Measurements from ENCODE around the gene GALNT7.

The GALNT7 gene

DNA sequence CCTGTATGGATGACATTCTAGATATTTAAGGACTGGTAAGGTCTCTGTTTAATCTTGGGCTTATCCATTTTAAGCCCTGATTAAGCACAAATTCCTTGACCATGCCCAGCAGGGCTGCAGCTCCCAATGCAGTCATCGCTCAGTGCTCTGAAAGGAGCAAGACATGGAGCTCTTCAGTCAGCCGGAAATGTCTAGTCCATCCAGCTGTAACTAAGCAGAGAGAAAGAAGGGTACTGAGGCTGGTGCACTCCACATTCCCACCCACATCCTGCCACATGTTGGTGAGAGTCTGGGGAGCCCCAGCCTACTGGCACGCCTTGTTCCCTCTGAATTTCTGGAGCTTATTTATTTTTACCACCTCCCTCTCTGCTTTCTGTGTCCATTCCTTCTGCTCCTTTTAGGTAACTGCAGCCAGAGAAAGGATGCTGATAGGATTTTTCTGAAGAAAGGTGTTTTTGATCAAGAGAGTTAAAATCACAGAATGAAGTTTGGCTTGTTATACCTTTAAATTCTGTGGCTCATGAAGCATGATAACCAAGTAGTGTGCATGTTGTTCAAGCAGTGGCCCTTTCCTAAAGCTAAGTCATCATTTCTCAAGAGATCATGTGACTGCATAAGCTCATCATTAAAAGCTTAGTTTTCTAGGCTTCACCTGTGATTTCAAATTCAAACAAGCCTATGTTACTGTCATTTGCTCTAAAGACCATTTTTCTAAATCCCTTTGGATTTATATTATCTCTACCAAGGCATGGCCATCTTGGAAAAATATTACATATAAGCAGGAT, 74.0 kb downstream of the GALNT7 start:
- H3K27ac ChIP-seq (ENCODE audit: low read depth in 2 of 2, low read length in 2 of 2): no peak overlapping the region
- no peak overlapping the region for H3K9ac ChIP-seq (ENCODE audit: low read depth in 1 of 2, low read length in 2 of 2)
- no peaks in the 10 kb centered on the region for H3K36me3 ChIP-seq (ENCODE audit: control insufficient read depth in 2 of 2, insufficient read depth in 2 of 2, low read length in 2 of 2)
- H3K4me3 ChIP-seq (ENCODE audit: low read length in 2 of 2): no peak overlapping the region
- no peaks in the 10 kb centered on the region for H3K9me3 ChIP-seq (ENCODE audit: control insufficient read depth in 2 of 2, low read length in 2 of 2)
- no peaks in the 10 kb centered on the region for H3K27me3 ChIP-seq (ENCODE audit: control insufficient read depth in 2 of 2, insufficient read depth in 2 of 2, low read length in 2 of 2)
- H3K4me1 ChIP-seq (ENCODE audit: control insufficient read depth in 2 of 2, insufficient read depth in 2 of 2, low read length in 2 of 2): no peaks in the 10 kb centered on the region

DNA sequence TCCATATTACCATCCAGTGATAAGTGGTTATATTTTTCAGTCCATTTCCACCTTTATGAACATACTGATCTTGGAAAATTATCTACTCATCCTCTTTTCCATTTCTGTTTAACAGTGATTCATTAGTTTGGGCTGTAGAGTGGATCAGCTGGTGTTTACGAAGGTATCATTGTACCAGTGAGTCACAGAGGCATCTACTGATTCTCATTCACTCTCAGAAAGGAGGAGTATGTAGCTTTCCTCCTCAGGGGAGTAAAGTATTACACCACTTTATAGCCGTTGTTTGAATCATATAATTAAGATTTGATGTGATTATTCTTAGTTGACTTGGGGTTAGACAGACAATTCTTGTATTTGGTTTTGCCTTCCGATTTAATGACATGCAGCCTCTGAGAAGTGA, 74.7 kb downstream of the GALNT7 start:
- no peak overlapping the region for H3K27ac ChIP-seq (ENCODE audit: low read depth in 2 of 2, low read length in 2 of 2)
- no peaks in the 10 kb centered on the region for H3K27me3 ChIP-seq (ENCODE audit: control insufficient read depth in 2 of 2, insufficient read depth in 2 of 2, low read length in 2 of 2)
- H3K4me3 ChIP-seq (ENCODE audit: low read length in 2 of 2): no peak overlapping the region
- no peaks in the 10 kb centered on the region for H3K9me3 ChIP-seq (ENCODE audit: control insufficient read depth in 2 of 2, low read length in 2 of 2)
- no peaks in the 10 kb centered on the region for H3K4me1 ChIP-seq (ENCODE audit: control insufficient read depth in 2 of 2, insufficient read depth in 2 of 2, low read length in 2 of 2)
- no peaks in the 10 kb centered on the region for H3K36me3 ChIP-seq (ENCODE audit: control insufficient read depth in 2 of 2, insufficient read depth in 2 of 2, low read length in 2 of 2)
- no peak overlapping the region for H3K9ac ChIP-seq (ENCODE audit: low read depth in 1 of 2, low read length in 2 of 2)

DNA sequence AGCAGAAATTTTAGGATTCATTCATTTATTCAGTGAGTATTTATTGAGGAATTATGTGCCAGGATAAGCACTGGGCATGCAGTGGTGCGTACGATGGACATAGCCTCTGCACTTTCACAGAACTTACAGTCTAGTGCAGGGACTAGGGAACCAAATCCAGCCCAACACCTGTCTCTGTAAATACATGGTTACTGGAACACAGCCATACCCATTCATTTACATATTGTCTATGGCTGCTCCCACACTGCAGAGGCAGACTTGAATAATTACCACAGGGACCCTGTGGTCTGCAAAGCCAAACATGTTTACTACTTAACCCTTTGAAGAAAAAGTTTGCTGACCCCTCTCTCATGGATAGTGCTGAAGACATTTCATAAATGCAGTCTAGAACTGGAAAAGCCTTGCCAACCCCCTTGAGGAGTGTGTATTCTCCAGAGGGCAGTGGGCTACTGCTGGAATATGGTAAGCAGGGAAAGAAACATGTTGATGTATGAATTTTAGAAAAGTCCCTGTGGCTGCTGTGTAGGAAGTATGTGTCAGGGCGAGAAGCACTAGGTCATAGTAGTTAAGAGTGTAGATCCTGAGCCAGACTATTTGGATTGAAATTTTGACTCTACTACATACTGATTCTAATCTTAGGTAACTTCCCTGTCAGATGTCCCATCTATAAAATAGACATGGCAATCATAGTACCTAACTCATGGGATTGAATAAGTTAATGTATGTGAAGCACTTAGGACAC, 75.5 kb downstream of the GALNT7 start:
- Histone ChIP-seq H3K9ac (ENCODE audit: low read depth in 1 of 2, low read length in 2 of 2) (no peak overlapping the region), H3K27ac (ENCODE audit: low read depth in 2 of 2, low read length in 2 of 2) (no peak overlapping the region), H3K36me3 (ENCODE audit: control insufficient read depth in 2 of 2, insufficient read depth in 2 of 2, low read length in 2 of 2) (peaks cover 0 to under 1% of the 10 kb centered on the region in 2 donors), H3K4me1 (ENCODE audit: control insufficient read depth in 2 of 2, insufficient read depth in 2 of 2, low read length in 2 of 2) (no peaks in the 10 kb centered on the region), H3K4me3 (ENCODE audit: low read length in 2 of 2) (no peak overlapping the region), H3K27me3 (ENCODE audit: control insufficient read depth in 2 of 2, insufficient read depth in 2 of 2, low read length in 2 of 2) (no peaks in the 10 kb centered on the region), H3K9me3 (ENCODE audit: control insufficient read depth in 2 of 2, low read length in 2 of 2) (no peaks in the 10 kb centered on the region)

DNA sequence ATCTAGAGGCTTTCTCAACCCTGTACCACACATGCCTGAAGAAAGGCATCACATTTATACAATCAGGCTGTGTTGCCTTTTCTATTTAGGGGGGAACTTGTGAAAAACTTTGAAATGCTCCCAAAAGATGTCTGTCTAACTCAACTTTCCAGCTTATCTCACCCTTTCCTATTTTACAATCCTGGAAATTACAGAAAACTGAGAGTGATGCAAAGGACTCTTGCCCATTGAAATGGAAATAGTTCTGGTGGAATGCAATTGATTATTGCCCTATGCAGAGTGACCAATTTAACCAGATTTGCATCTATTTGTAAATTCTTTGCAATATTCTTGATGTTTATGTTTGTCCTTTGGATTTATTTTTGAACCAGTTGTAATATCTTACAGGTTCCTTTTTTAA, 77.3 kb downstream of the GALNT7 start:
- H3K4me3 ChIP-seq (ENCODE audit: low read length in 2 of 2): no peak overlapping the region
- no peaks in the 10 kb centered on the region for H3K27me3 ChIP-seq (ENCODE audit: control insufficient read depth in 2 of 2, insufficient read depth in 2 of 2, low read length in 2 of 2)
- no peaks in the 10 kb centered on the region for H3K9me3 ChIP-seq (ENCODE audit: control insufficient read depth in 2 of 2, low read length in 2 of 2)
- H3K36me3 ChIP-seq (ENCODE audit: control insufficient read depth in 2 of 2, insufficient read depth in 2 of 2, low read length in 2 of 2): peaks cover 0 to 3% of the 10 kb centered on the region in 2 donors
- no peaks in the 10 kb centered on the region for H3K4me1 ChIP-seq (ENCODE audit: control insufficient read depth in 2 of 2, insufficient read depth in 2 of 2, low read length in 2 of 2)
- no peak overlapping the region for H3K27ac ChIP-seq (ENCODE audit: low read depth in 2 of 2, low read length in 2 of 2)
- no peak overlapping the region for H3K9ac ChIP-seq (ENCODE audit: low read depth in 1 of 2, low read length in 2 of 2)

DNA sequence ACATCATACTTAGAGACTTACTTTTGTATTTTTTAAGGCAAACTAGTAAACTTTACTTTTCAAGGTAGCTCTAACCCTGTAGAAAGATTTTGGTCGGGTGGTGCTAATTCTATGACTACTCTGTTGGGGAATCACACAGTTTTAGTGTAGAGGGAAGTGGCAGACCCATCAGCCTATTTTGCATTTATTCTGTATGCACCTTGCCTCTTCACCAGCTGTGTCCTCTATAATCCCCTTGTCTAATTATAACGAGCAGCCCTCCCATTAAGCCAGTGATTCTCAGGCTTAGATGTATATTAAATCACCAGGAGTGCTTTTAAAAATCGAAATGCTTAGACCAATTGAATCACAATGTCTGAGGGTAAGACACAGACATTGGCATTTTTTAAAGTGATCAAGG, 78.1 kb downstream of the GALNT7 start:
- Histone ChIP-seq H3K9ac (ENCODE audit: low read depth in 1 of 2, low read length in 2 of 2) (no peak overlapping the region), H3K36me3 (ENCODE audit: control insufficient read depth in 2 of 2, insufficient read depth in 2 of 2, low read length in 2 of 2) (peaks cover 0 to 3% of the 10 kb centered on the region in 2 donors), H3K4me1 (ENCODE audit: control insufficient read depth in 2 of 2, insufficient read depth in 2 of 2, low read length in 2 of 2) (no peaks in the 10 kb centered on the region), H3K4me3 (ENCODE audit: low read length in 2 of 2) (no peak overlapping the region), H3K27me3 (ENCODE audit: control insufficient read depth in 2 of 2, insufficient read depth in 2 of 2, low read length in 2 of 2) (no peaks in the 10 kb centered on the region), H3K27ac (ENCODE audit: low read depth in 2 of 2, low read length in 2 of 2) (no peak overlapping the region), H3K9me3 (ENCODE audit: control insufficient read depth in 2 of 2, low read length in 2 of 2) (no peaks in the 10 kb centered on the region)

DNA sequence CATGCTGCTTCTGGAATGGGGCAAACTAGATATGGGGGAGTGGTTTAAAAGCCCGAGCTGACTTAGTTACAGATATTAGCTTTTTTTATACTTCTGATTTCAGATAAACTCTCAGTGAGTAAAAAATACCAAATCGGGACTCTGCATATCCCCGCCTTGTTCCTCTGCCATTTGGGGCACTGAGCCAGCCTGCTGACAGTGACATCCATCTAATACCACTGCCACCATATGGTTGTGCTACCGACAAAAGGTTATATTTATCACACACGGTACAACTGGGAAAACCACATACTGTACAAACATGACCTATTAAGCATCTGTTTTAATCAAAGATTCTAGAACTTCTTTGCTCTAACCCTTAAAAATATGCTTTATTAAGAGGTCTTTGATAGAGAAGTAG, 78.7 kb downstream of the GALNT7 start:
- no peaks in the 10 kb centered on the region for H3K9me3 ChIP-seq (ENCODE audit: control insufficient read depth in 2 of 2, low read length in 2 of 2)
- H3K4me1 ChIP-seq (ENCODE audit: control insufficient read depth in 2 of 2, insufficient read depth in 2 of 2, low read length in 2 of 2): peaks cover 0 to 3% of the 10 kb centered on the region in 2 donors

DNA sequence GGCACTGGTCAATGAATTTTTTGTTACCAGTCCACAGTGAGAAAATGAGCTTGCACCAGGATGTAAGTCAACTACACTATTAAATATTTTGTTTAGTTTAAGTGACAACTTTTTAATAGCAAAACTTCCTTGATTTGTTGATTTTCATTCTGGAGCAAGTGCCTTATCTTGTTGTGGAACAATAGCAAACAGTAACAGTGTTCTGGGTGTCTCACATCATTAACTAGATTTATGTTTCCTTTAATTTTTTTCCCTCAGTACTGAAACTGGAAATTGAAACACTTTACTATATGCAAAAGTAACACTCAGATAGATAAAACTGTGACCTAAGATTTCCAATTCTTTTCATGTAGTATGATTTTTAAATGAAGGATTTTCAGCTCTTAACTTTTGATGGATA, 80.1 kb downstream of the GALNT7 start:
- H3K4me3 ChIP-seq (ENCODE audit: low read length in 2 of 2): no peak overlapping the region
- peaks cover 0 to 3% of the 10 kb centered on the region in 2 donors for H3K36me3 ChIP-seq (ENCODE audit: control insufficient read depth in 2 of 2, insufficient read depth in 2 of 2, low read length in 2 of 2)
- no peak overlapping the region for H3K9ac ChIP-seq (ENCODE audit: low read depth in 1 of 2, low read length in 2 of 2)
- no peak overlapping the region for H3K27ac ChIP-seq (ENCODE audit: low read depth in 2 of 2, low read length in 2 of 2)
- no peaks in the 10 kb centered on the region for H3K27me3 ChIP-seq (ENCODE audit: control insufficient read depth in 2 of 2, insufficient read depth in 2 of 2, low read length in 2 of 2)
- no peaks in the 10 kb centered on the region for H3K9me3 ChIP-seq (ENCODE audit: control insufficient read depth in 2 of 2, low read length in 2 of 2)
- H3K4me1 ChIP-seq (ENCODE audit: control insufficient read depth in 2 of 2, insufficient read depth in 2 of 2, low read length in 2 of 2): peaks cover 0 to 3% of the 10 kb centered on the region in 2 donors

More for the DNA sequence above, 78.7 kb downstream of the GALNT7 start:
- no peaks in the 10 kb centered on the region for H3K27me3 ChIP-seq (ENCODE audit: control insufficient read depth in 2 of 2, insufficient read depth in 2 of 2, low read length in 2 of 2)
- H3K4me3 ChIP-seq (ENCODE audit: low read length in 2 of 2): no peak overlapping the region
- no peak overlapping the region for H3K27ac ChIP-seq (ENCODE audit: low read depth in 2 of 2, low read length in 2 of 2)
- H3K36me3 ChIP-seq (ENCODE audit: control insufficient read depth in 2 of 2, insufficient read depth in 2 of 2, low read length in 2 of 2): peaks cover 0 to 3% of the 10 kb centered on the region in 2 donors
- H3K9ac ChIP-seq (ENCODE audit: low read depth in 1 of 2, low read length in 2 of 2): no peak overlapping the region

DNA sequence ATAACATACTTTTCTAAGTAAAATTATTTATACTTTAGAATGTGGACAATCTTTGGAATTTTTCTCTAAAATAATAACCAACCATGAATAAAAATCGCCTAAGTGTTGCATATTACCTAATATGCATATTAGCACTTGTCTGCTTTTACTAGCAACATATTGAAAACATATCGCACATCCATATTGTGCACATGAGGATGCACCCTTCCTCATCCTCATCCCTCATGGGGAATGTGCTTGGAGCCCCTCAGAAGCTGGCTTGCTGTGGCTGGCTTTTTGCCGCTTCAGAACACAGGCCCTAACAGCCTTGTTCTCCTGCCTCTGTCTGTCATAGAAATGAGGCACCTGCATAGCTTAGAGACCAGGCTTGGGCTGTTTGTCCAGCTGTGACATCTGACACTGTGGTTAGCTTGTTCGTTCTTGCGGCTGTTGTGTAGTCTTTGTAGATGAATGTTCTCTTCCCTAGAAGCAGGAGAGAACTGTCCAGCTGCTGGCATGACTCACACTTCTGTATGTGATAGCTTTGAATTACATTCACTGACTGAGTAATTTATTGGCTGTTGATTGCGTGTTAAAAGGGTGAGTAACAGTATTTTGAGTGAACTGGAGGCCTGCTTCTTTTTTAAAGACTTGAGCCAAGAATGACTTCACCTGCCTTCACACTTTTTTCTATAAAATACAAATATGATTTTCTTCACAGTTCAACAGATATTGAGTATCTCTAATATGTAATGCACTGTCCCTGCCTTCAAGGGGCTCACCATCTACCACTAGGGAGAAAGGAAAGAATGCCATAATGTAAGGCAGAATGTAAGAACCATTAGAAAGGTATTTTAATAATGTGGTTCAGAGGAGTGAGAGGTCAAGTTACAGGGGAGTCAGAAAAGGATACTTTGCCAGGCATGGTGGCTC, 83.7 kb downstream of the GALNT7 start:
- H3K4me3 ChIP-seq (ENCODE audit: low read length in 2 of 2): no peak overlapping the region
- H3K9ac ChIP-seq (ENCODE audit: low read depth in 1 of 2, low read length in 2 of 2): no peak overlapping the region
- no peaks in the 10 kb centered on the region for H3K9me3 ChIP-seq (ENCODE audit: control insufficient read depth in 2 of 2, low read length in 2 of 2)
- no peaks in the 10 kb centered on the region for H3K27me3 ChIP-seq (ENCODE audit: control insufficient read depth in 2 of 2, insufficient read depth in 2 of 2, low read length in 2 of 2)
- no peak overlapping the region for H3K27ac ChIP-seq (ENCODE audit: low read depth in 2 of 2, low read length in 2 of 2)
- peaks cover 0 to 3% of the 10 kb centered on the region in 2 donors for H3K4me1 ChIP-seq (ENCODE audit: control insufficient read depth in 2 of 2, insufficient read depth in 2 of 2, low read length in 2 of 2)
- H3K36me3 ChIP-seq (ENCODE audit: control insufficient read depth in 2 of 2, insufficient read depth in 2 of 2, low read length in 2 of 2): peaks cover 0 to 3% of the 10 kb centered on the region in 2 donors

DNA sequence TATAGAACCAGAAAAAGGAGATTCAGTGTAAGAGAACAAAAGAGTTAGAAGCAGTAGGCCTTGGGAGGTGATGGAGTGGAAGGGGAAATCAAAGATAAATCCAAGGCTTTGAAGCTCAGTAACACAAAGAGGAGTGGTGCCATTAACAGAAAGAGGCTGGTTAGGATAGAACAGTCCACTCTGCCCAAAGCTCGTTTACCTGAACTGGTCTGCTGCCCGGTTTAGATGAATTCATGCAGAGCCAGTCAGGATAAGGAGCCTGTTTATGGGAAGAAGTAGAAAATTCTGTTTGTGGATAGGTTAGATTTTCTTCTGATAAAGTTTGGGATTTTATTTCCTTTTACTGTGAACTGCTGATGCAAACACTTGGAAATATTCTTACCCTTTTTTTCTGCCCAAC, 85.0 kb downstream of the GALNT7 start:
- Histone ChIP-seq H3K27me3 (ENCODE audit: control insufficient read depth in 2 of 2, insufficient read depth in 2 of 2, low read length in 2 of 2) (no peaks in the 10 kb centered on the region), H3K9me3 (ENCODE audit: control insufficient read depth in 2 of 2, low read length in 2 of 2) (no peaks in the 10 kb centered on the region), H3K4me3 (ENCODE audit: low read length in 2 of 2) (no peak overlapping the region), H3K36me3 (ENCODE audit: control insufficient read depth in 2 of 2, insufficient read depth in 2 of 2, low read length in 2 of 2) (peaks cover 0 to 3% of the 10 kb centered on the region in 2 donors), H3K4me1 (ENCODE audit: control insufficient read depth in 2 of 2, insufficient read depth in 2 of 2, low read length in 2 of 2) (peaks cover 0 to 3% of the 10 kb centered on the region in 2 donors), H3K9ac (ENCODE audit: low read depth in 1 of 2, low read length in 2 of 2) (no peak overlapping the region), H3K27ac (ENCODE audit: low read depth in 2 of 2, low read length in 2 of 2) (no peak overlapping the region)
